ENCODE measurements around the gene TBL1X. TPM values are rescaled to one million over a fixed set of nuclear protein-coding genes. Genes with fewer than 3 reads are reported as not detected.

TBL1X gene
- total and polyA plus RNA-seq, 7 experiments from 2014 or later, result 11.8 to 58.8 (median 28.9) TPM

DNA sequence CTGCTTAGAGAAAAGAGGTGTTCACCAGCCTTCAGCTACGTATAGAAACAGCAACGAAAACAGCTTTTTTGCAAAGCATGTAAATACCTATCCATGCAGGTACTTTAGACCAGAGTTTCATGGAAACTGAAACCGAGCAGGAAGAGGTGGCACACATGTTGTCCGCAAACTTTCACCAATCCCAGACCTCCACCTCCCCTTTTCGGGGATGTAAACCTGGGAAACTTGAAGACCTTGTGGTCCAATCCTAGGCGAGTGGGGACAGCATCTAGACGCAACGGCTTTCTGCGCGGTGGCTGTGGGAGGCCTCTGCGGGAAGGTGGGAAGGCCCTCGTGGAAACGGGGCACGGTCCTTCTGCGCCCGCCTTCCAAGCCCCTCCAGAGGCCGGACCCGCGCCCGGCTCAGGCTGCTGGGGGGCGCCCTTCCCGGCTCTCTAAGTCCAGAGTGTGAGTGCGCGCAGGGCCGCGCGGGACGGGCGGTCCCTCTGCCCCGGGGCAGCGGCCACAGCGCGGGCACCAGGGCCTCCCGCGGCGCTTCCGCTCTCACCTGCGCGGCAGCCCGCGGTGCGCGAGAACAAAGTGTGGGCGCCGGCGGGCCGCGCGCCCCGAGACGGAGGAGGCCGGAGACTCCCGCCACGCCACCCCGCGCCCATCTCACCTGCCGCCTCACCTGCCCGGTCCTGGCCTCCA, 320.5 kb downstream of the TBL1X start:
- ChIA-PET POLR2A (no interaction called here), CTCF (no interaction called here)
- H3K36me3 ChIP-seq (ENCODE audit: control insufficient read depth in 2 of 3, insufficient read depth in 3 of 3, low read length in 3 of 3), result no peaks in the 10 kb centered on the region
- no peaks in the 10 kb centered on the region for H3K4me1 ChIP-seq (ENCODE audit: control insufficient read depth in 2 of 2, insufficient read depth in 2 of 2, low read length in 2 of 2)
- no peaks in the 10 kb centered on the region for H3K27me3 ChIP-seq (ENCODE audit: control insufficient read depth in 2 of 2, insufficient read depth in 2 of 2, low read length in 2 of 2)
- H3K27me3 Mint-ChIP-seq, result peaks cover 13 to 45% (median 16%) of the 10 kb centered on the region in 5 donors
- no peaks in the 10 kb centered on the region for H3K36me3 Mint-ChIP-seq
- no peak overlapping the region for H3K27ac ChIP-seq (ENCODE audit: low read depth, low read length)
- no peak overlapping the region for H3K27ac Mint-ChIP-seq
- H3K9me3 Mint-ChIP-seq, result peaks cover 0 to 3% (median 0%) of the 10 kb centered on the region in 11 donors
- H3K4me1 Mint-ChIP-seq, result peaks cover 0 to 16% (median 0%) of the 10 kb centered on the region in 7 donors
- H3K4me3 ChIP-seq (ENCODE audit: low read length), result no peak overlapping the region
- intact Hi-C loops (cut with micrococcal nuclease), result no loop called here
- H3K4me3 Mint-ChIP-seq, result peak overlapping the region in 6 of 10 donors; percentile 23 to 72 (median 58)
- ATAC-seq, result no peak
- no peak for DNase-seq
- no peaks in the 10 kb centered on the region for H3K9me3 ChIP-seq (ENCODE audit: control insufficient read depth in 2 of 3, low read length in 3 of 3)

- peaks cover 15 to 45% (median 19%) of the 10 kb centered on the region in 5 donors for H3K27me3 Mint-ChIP-seq
- DNase-seq (no peak), ATAC-seq (no peak)
- H3K4me1 Mint-ChIP-seq, result peaks cover 0 to 16% (median 0%) of the 10 kb centered on the region in 7 donors
- ChIA-PET POLR2A (no interaction called here), CTCF (no interaction called here)
- no peaks in the 10 kb centered on the region for H3K4me1 ChIP-seq (ENCODE audit: control insufficient read depth in 2 of 2, insufficient read depth in 2 of 2, low read length in 2 of 2)
- H3K27ac ChIP-seq (ENCODE audit: low read depth, low read length), result no peak within 1 kb of the TSS
- peak within 1 kb of the TSS in 9 of 10 donors; percentile 23 to 79 (median 53) for H3K4me3 Mint-ChIP-seq
- H3K36me3 ChIP-seq (ENCODE audit: control insufficient read depth in 2 of 3, insufficient read depth in 3 of 3, low read length in 3 of 3), result no peaks in the 10 kb centered on the region
- H3K9me3 Mint-ChIP-seq, result peaks cover 0 to 3% (median 0%) of the 10 kb centered on the region in 11 donors
- no peaks in the 10 kb centered on the region for H3K9me3 ChIP-seq (ENCODE audit: control insufficient read depth in 2 of 3, low read length in 3 of 3)
- H3K27me3 ChIP-seq (ENCODE audit: control insufficient read depth in 2 of 2, insufficient read depth in 2 of 2, low read length in 2 of 2), result no peaks in the 10 kb centered on the region
- intact Hi-C loops (cut with micrococcal nuclease), result no loop called here
- no peaks in the 10 kb centered on the region for H3K36me3 Mint-ChIP-seq
- no peak within 1 kb of the TSS for H3K27ac Mint-ChIP-seq
- H3K4me3 ChIP-seq (ENCODE audit: low read length), result no peak within 1 kb of the TSS
These were observed 321.3 kb downstream of the TBL1X start, which contains the start of gene SHROOM2 for GRCh38 chrX:9785944-9786797. SHROOM2 (plus strand) TSS chrX:9786429; CDS start chrX:9786546, 117 bp downstream.

GRCh38 chrX:9786798-9787635, 322.2 kb downstream of the TBL1X start:
- no peaks in the 10 kb centered on the region for H3K9me3 ChIP-seq (ENCODE audit: control insufficient read depth in 2 of 3, low read length in 3 of 3)
- H3K9me3 Mint-ChIP-seq, result no peaks in the 10 kb centered on the region
- ChIA-PET CTCF (no interaction called here), POLR2A (interaction anchor here (0.7 kb wide), 1 partner anchor 755 kb away, joined by 3 read pairs; no protein-coding TSS in a partner anchor)
- H3K4me1 ChIP-seq (ENCODE audit: control insufficient read depth in 2 of 2, insufficient read depth in 2 of 2, low read length in 2 of 2), result no peaks in the 10 kb centered on the region
- no peaks in the 10 kb centered on the region for H3K27me3 ChIP-seq (ENCODE audit: control insufficient read depth in 2 of 2, insufficient read depth in 2 of 2, low read length in 2 of 2)
- no peak overlapping the region for H3K27ac Mint-ChIP-seq
- no peak overlapping the region for H3K4me3 ChIP-seq (ENCODE audit: low read length)
- no peaks in the 10 kb centered on the region for H3K36me3 Mint-ChIP-seq
- intact Hi-C loops (cut with micrococcal nuclease), result no loop called here
- ATAC-seq (no peak), DNase-seq (no peak)
- peak overlapping the region in 7 of 10 donors; percentile 42 to 79 (median 53) for H3K4me3 Mint-ChIP-seq
- H3K27ac ChIP-seq (ENCODE audit: low read depth, low read length), result no peak overlapping the region
- H3K36me3 ChIP-seq (ENCODE audit: control insufficient read depth in 2 of 3, insufficient read depth in 3 of 3, low read length in 3 of 3), result no peaks in the 10 kb centered on the region
- peaks cover 0 to 16% (median 0%) of the 10 kb centered on the region in 7 donors for H3K4me1 Mint-ChIP-seq
- peaks cover 15 to 45% (median 19%) of the 10 kb centered on the region in 5 donors for H3K27me3 Mint-ChIP-seq

DNA sequence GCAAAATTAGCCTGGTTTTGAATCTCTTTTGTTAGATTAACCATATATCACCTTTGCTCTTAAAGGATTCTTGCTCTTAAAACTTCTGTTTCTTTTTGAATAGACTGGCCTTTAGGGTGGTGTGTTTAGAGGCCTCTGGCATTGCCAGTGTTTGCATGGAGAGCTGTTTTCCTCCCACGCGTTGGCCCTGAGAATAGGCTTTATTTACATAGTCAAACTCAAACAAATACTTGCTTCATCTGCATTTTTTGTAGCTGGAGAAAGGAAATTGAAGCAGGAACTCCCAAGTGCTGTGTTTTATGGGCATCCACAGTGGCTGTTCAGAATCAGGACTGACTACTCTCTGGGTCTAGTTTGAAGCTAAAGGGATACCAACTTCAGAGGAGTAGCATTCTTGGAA, 324.1 kb downstream of the TBL1X start:
- intact Hi-C loops (cut with micrococcal nuclease), result no loop called here

DNA sequence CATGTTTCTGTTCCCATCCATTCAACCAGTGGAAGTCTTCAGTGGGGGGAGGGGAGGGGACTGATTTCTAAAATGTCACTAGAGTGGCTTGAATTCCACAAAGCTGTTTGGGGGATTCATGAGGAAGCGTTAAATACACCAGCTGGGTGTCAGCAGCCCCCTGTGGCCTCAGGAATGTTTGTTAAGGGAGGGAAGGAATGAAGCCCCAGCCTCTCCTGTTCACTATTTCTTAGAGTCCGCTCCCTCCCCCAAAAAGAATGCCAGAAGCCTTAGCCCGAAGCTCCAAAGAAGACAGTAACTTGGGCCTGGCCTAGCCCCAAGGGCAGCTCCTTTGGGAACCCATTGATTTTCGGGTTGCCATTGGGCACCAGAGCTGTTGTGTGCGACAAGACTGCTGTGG, 324.7 kb downstream of the TBL1X start:
- H3K4me1 ChIP-seq (ENCODE audit: control insufficient read depth in 2 of 2, insufficient read depth in 2 of 2, low read length in 2 of 2), result no peaks in the 10 kb centered on the region
- Mint-ChIP-seq H3K36me3 (no peaks in the 10 kb centered on the region), H3K27ac (no peak overlapping the region), H3K4me1 (peaks cover 0 to 16% (median 0%) of the 10 kb centered on the region in 7 donors), H3K27me3 (peaks cover 9 to 32% (median 19%) of the 10 kb centered on the region in 5 donors), H3K9me3 (peaks cover 0 to 7% (median 0%) of the 10 kb centered on the region in 11 donors), H3K4me3 (no peak overlapping the region)
- no peak overlapping the region for H3K27ac ChIP-seq (ENCODE audit: low read depth, low read length)
- ATAC-seq (no peak), DNase-seq (no peak)
- ChIA-PET POLR2A (no interaction called here), CTCF (no interaction called here)
- intact Hi-C loops (cut with micrococcal nuclease), result no loop called here
- no peaks in the 10 kb centered on the region for H3K9me3 ChIP-seq (ENCODE audit: control insufficient read depth in 2 of 3, low read length in 3 of 3)
- no peaks in the 10 kb centered on the region for H3K27me3 ChIP-seq (ENCODE audit: control insufficient read depth in 2 of 2, insufficient read depth in 2 of 2, low read length in 2 of 2)
- H3K4me3 ChIP-seq (ENCODE audit: low read length), result no peak overlapping the region
- H3K36me3 ChIP-seq (ENCODE audit: control insufficient read depth in 2 of 3, insufficient read depth in 3 of 3, low read length in 3 of 3), result no peaks in the 10 kb centered on the region

More for the DNA sequence above, 324.1 kb downstream of the TBL1X start:
- H3K4me1 Mint-ChIP-seq, result peaks cover 0 to 16% (median 0%) of the 10 kb centered on the region in 7 donors
- peak overlapping the region in 1 of 10 donors; percentile 25 for H3K4me3 Mint-ChIP-seq
- DNase-seq, result no peak
- POLR2A ChIA-PET, result no interaction called here
- H3K27me3 Mint-ChIP-seq, result peaks cover 10 to 38% (median 19%) of the 10 kb centered on the region in 5 donors
- CTCF ChIA-PET, result no interaction called here
- Histone ChIP-seq H3K27ac (ENCODE audit: low read depth, low read length) (no peak overlapping the region), H3K4me3 (ENCODE audit: low read length) (no peak overlapping the region), H3K27me3 (ENCODE audit: control insufficient read depth in 2 of 2, insufficient read depth in 2 of 2, low read length in 2 of 2) (no peaks in the 10 kb centered on the region), H3K9me3 (ENCODE audit: control insufficient read depth in 2 of 3, low read length in 3 of 3) (no peaks in the 10 kb centered on the region), H3K4me1 (ENCODE audit: control insufficient read depth in 2 of 2, insufficient read depth in 2 of 2, low read length in 2 of 2) (no peaks in the 10 kb centered on the region), H3K36me3 (ENCODE audit: control insufficient read depth in 2 of 3, insufficient read depth in 3 of 3, low read length in 3 of 3) (no peaks in the 10 kb centered on the region)
- H3K9me3 Mint-ChIP-seq, result peaks cover 0 to 4% (median 0%) of the 10 kb centered on the region in 11 donors
- no peak overlapping the region for H3K27ac Mint-ChIP-seq
- no peak for ATAC-seq
- no peaks in the 10 kb centered on the region for H3K36me3 Mint-ChIP-seq
